ENCODE data around the gene SLC35F3. TPM values are rescaled to one million over a fixed set of nuclear protein-coding genes. Genes with fewer than 3 reads are reported as not detected.

Gene SLC35F3
- total RNA-seq, 1 donor from 2014 or later: 0.25 TPM

GRCh38 chr1:234135501-234135900, 231.0 kb downstream of the SLC35F3 start:
- TF ChIP-seq, protein P1, sequence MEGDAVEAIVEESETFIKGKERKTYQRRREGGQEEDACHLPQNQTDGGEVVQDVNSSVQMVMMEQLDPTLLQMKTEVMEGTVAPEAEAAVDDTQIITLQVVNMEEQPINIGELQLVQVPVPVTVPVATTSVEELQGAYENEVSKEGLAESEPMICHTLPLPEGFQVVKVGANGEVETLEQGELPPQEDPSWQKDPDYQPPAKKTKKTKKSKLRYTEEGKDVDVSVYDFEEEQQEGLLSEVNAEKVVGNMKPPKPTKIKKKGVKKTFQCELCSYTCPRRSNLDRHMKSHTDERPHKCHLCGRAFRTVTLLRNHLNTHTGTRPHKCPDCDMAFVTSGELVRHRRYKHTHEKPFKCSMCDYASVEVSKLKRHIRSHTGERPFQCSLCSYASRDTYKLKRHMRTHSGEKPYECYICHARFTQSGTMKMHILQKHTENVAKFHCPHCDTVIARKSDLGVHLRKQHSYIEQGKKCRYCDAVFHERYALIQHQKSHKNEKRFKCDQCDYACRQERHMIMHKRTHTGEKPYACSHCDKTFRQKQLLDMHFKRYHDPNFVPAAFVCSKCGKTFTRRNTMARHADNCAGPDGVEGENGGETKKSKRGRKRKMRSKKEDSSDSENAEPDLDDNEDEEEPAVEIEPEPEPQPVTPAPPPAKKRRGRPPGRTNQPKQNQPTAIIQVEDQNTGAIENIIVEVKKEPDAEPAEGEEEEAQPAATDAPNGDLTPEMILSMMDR (IDR thresholded peaks at IDR 0.05; ENCODE audit: unreplicated experiment): no peak
- Mint-ChIP-seq H3K4me1 (no peaks in the 10 kb centered on the region), H3K4me3 (no peak overlapping the region), H3K27ac (no peak overlapping the region), H3K9me3 (no peaks in the 10 kb centered on the region), H3K36me3 (no peaks in the 10 kb centered on the region), H3K27me3 (ENCODE audit: low read depth) (peaks cover 39% of the 10 kb centered on the region)
- DNase-seq (ENCODE audit: low spot score in 2 of 2, unreplicated experiment in 2 of 2): no peak

- no peak overlapping the region for H3K4me3 Mint-ChIP-seq
- peaks cover 36% of the 10 kb centered on the region for H3K27me3 Mint-ChIP-seq (ENCODE audit: low read depth)
- H3K36me3 Mint-ChIP-seq: no peaks in the 10 kb centered on the region
- no peaks in the 10 kb centered on the region for H3K4me1 Mint-ChIP-seq
- TF ChIP-seq, protein P1 (IDR thresholded peaks at IDR 0.05; ENCODE audit: unreplicated experiment): no peak
- no peak for DNase-seq (ENCODE audit: low spot score in 2 of 2, unreplicated experiment in 2 of 2)
- H3K27ac Mint-ChIP-seq: no peak overlapping the region
- no peaks in the 10 kb centered on the region for H3K9me3 Mint-ChIP-seq
Observed at GRCh38 chr1:234136073-234136472, 231.6 kb downstream of the SLC35F3 start.

DNA sequence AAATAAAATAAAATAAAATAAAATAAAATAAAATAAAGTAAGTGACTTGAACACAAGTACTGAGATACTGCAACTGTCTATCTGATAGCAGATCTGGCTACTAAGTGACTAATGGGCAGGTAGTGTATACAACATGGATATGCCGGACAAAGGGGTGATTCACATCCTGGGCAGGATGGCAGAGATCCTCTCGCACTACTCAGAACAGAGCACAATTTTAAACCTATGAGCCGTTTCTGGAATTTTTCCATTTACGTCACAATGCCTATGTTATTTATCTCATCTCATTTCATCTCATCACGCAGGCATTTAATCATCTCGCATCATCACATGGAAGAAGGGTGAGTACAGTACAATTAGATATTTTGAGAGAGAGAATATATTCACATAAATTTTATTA, 235.5 kb downstream of the SLC35F3 start:
- no peaks in the 10 kb centered on the region for H3K36me3 Mint-ChIP-seq
- peaks cover 53% of the 10 kb centered on the region for H3K27me3 Mint-ChIP-seq (ENCODE audit: low read depth)
- H3K4me1 Mint-ChIP-seq: no peaks in the 10 kb centered on the region
- H3K9me3 Mint-ChIP-seq: peaks cover 4% of the 10 kb centered on the region
- DNase-seq (ENCODE audit: low spot score in 2 of 2, unreplicated experiment in 2 of 2): no peak
- H3K4me3 Mint-ChIP-seq: no peak overlapping the region
- TF ChIP-seq, protein P1 (IDR thresholded peaks at IDR 0.05; ENCODE audit: unreplicated experiment): no peak
- no peak overlapping the region for H3K27ac Mint-ChIP-seq

DNA sequence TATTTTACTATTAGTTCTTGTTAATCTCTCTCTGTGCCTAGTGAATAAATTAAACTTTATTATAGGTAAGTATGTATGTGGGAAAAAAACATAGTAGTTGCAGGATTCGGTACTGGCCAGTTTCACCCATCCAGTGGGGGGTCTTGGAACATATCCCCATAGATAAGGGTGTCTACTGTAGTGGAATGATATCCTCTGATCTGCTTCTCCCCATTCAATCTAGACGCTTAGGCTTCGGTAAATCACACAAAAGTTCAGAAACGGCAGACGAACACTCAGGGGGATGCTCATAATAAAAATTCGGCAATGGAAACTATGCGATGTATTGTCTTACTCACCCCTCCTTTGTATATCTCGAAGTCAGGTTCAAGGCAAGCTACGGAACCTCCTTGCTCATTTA, 235.9 kb downstream of the SLC35F3 start:
- H3K27ac Mint-ChIP-seq: no peak overlapping the region
- H3K9me3 Mint-ChIP-seq: peaks cover 4% of the 10 kb centered on the region
- no peak overlapping the region for H3K4me3 Mint-ChIP-seq
- TF ChIP-seq, protein P1 (IDR thresholded peaks at IDR 0.05; ENCODE audit: unreplicated experiment): no peak
- peaks cover 57% of the 10 kb centered on the region for H3K27me3 Mint-ChIP-seq (ENCODE audit: low read depth)
- no peaks in the 10 kb centered on the region for H3K4me1 Mint-ChIP-seq
- no peaks in the 10 kb centered on the region for H3K36me3 Mint-ChIP-seq
- no peak for DNase-seq (ENCODE audit: low spot score in 2 of 2, unreplicated experiment in 2 of 2)

GRCh38 chr1:234141006-234141405, 236.5 kb downstream of the SLC35F3 start:
- H3K4me3 Mint-ChIP-seq: no peak overlapping the region
- peaks cover 8% of the 10 kb centered on the region for H3K9me3 Mint-ChIP-seq
- peaks cover 56% of the 10 kb centered on the region for H3K27me3 Mint-ChIP-seq (ENCODE audit: low read depth)
- H3K36me3 Mint-ChIP-seq: no peaks in the 10 kb centered on the region
- no peak overlapping the region for H3K27ac Mint-ChIP-seq
- H3K4me1 Mint-ChIP-seq: no peaks in the 10 kb centered on the region
- TF ChIP-seq, protein P1 (IDR thresholded peaks at IDR 0.05; ENCODE audit: unreplicated experiment): no peak
- no peak for DNase-seq (ENCODE audit: low spot score in 2 of 2, unreplicated experiment in 2 of 2)

DNA sequence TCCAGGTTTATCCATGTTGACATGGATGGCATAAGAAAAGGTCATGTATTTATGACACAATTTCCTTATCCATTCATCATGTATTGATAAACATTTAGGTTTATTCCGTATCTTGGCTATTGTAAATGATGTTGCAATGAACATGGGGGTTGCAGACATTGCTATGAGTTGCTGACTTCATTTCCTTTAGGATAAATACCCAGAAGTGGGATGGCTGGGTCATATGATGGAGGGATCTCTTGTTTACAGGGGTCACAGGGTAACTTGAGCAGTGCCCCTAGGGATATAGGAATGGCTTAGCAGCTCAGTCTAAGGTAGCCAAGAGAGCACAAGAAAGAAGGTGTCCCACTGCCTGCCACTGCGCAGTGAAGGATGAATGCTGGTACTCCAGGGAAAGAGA, 239.2 kb downstream of the SLC35F3 start:
- Mint-ChIP-seq H3K9me3 (peaks cover 18% of the 10 kb centered on the region), H3K27me3 (ENCODE audit: low read depth) (peaks cover 47% of the 10 kb centered on the region), H3K4me3 (no peak overlapping the region), H3K36me3 (no peaks in the 10 kb centered on the region), H3K4me1 (no peaks in the 10 kb centered on the region), H3K27ac (no peak overlapping the region)
- TF ChIP-seq, protein P1 (IDR thresholded peaks at IDR 0.05; ENCODE audit: unreplicated experiment): no peak
- DNase-seq (ENCODE audit: low spot score in 2 of 2, unreplicated experiment in 2 of 2): no peak
